Activated CD8-positive, alpha-beta memory T cell treated with anti-CD3 and anti-CD28 coated beads for 24 hours (primary cell): ENCODE measurements around the gene TMEM176B.

Source experiments
- DNase-seq: peaks from one replicate; pipeline ENCODE4 v3.0.0-alpha.2; 2020

Gene TMEM176B

DNA sequence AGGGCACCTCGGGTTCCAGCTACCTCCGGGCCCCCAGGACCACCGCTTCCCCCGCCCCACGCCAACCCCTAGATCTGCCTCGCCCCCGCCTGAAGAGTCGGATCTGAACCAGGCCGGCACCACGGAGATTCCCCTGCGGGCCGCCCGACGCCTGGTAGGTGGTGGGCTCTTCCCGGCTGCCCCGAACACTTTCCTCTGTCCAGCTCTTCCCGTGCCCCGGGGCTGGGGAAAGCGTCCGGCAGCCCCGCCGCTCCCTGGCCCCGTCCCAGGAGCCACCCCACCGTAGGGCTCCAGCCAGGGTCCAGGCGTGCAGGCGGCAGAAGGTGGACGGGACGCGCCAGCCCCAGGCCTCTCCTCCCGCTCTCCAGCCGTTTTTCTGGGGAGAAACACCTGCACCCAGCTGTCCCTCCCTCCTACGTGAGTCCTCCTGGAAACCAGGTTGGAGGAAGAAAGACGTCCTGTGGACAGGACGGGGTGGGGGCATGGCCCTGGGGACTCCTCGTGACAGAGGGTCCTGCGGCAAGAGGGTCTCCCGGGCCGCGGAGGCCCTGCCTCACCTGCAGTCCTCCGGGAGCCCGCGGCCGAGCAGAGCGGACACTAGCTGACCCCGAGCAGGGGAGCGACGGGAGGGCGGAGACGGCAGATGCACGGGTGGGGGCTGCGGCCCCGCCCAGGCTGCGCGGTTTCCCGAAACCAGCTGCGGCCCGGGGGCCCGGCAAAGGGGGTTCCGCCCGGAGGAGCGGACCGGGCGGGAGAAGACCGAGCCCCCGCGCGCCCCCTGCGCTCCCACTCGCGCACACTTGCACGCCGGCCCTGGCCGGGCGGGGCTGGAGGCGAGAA lies at the start of gene TMEM176B:
Gene TMEM176B, minus strand, starts transcription at position 624 of the 840 bp plus-strand sequence. CDS start 3,795 bp downstream, outside the sequence.
- no peak for DNase-seq

GRCh38 chr7:150849204-150849775 lies 49.1 kb upstream of the TMEM176B start:
- DNase-seq = no peak

DNA sequence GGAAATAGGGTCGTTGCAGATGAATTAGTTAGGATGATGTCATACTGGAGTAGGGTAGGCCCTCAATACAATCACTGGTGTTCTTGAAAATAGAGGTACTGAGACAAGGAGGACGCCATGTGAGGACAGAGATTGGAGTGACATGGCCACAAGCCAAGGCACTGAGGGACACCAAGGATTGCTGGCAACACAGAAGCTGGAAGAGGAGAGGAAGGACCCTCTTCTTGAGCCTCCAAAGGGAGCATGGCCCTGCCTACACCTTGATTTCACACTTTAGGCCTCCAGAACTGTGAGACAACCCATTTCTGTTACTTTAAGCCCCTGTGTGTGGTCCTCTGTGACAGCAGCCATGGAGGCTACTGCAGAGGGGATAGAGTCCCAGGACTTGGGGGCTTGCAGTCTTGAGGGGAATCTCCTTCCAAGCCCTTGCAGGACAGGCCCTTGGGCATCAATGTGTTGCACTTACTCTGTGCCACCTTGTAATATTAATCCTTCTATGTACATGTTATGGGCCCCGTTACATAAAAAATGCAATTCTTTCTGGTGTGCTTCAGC lies 48.5 kb upstream of the TMEM176B start:
- peak; percentile 13 for DNase-seq

GRCh38 chr7:150848111-150848510 lies 47.9 kb upstream of the TMEM176B start:
- DNase-seq = no peak

GRCh38 chr7:150847536-150847935 lies 47.4 kb upstream of the TMEM176B start:
- DNase-seq = no peak

- DNase-seq = no peak
These were observed 46.3 kb upstream of the TMEM176B start for GRCh38 chr7:150846291-150847115.

DNA sequence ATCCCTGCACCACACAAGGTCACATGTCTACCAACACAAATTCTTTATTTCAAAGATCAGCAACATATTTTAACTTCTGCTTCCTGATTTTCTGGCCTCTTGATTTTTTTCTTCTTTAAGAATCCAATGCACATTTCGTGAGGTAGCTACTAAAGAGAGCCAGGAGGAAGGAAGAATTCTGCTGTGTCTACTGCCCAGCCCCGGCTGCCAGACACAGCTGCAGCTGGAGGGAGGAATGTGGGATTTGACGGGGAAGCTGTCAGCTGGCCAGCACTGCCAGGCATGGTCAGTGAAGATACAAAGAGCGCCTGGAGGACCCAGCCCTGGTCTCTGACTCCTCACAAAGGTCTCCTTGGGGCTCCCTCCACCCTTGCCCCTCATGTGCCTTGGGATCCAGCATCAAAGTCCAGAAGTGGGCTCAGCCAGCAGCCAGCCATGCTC lies 45.3 kb upstream of the TMEM176B start:
- DNase-seq = no peak

DNA sequence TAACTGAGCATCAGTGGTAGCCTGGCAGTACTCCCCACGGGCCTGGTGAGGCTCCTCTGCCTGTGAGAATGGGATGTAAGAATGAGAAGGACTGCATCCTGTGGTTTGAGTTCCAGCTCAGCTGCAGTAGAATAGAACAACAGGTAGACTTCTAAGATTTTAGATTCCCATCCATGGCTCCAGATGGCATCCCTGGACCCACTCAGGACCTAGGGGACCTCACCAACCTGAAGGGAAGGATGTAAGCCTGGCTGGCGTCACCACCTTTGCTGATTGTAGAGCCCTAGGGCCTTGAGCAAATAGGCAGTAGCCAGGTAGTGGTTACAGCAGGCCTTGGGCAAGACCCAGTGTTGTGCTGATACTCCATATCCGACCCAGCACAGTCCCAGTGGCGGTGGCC lies 42.6 kb upstream of the TMEM176B start:
- peak; percentile 13 for DNase-seq

GRCh38 chr7:150842018-150842417 lies 41.9 kb upstream of the TMEM176B start:
- DNase-seq = peak; percentile 15

GRCh38 chr7:150838965-150839650 lies 38.9 kb upstream of the TMEM176B start:
- peak; percentile 40 for DNase-seq

DNA sequence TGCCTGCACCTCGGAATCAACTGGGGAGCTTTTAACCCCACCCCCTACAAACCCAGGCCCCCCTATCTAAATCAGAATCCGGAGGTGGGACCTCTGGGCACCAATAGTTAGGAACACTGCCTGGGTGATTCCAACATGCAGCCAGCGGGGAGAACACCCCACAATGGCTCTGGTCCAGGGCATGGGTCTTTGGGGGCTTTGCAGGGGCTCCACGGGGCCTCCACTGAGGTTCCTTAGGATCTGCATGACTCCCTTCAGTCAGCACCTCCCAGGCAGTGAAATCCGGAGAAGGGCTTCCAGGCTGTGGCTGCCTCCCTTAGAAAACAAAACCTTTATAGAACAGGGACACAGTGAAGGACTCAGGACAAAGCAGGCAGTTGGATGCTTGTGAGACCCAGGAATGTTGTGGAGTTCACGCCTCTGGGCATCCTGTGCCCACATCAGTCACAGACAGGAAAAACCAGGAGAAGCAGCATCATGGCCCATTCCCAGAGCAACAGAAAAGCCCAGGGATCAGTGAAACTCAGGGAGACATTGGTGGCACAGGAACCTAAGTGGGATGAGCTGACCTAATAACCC lies 35.6 kb upstream of the TMEM176B start:
- no peak for DNase-seq

DNA sequence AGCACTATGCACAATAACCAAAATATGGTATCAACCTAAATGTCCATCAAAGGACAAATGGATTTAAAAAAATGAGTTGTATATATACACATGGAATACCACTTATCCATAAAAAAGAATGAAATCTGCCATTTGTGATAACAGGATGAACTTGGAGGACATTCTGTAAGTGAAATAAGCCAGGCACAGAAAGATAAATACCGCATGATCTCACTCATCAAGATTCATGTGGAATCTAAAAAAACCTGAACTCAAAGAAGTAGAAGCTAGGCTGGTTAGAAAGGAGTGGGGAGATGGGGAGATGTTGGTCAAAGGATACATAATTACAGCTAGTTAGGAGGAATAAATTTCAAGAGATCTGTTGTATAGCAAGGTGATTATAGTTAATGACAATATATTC lies 34.9 kb upstream of the TMEM176B start:
- DNase-seq = no peak

DNA sequence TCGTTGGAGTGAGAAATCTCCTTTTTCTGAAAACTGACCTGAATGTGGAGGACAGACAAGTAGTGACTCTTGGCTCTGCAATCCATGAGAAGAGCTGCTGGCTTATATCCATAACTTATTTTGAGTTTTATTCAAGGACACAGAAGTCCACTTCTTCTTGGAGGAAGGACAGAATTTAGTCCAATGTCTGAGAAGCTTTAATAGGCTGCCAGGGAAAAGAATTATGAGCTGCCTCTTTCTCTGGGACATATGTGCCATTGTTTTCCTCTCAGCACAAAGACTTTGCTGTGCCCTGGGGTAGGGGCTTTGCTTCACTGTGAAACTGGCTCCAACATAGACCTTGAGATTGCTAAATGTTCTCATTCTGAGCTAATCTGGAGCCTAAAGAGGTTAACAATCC lies 31.7 kb upstream of the TMEM176B start:
- no peak for DNase-seq

DNA sequence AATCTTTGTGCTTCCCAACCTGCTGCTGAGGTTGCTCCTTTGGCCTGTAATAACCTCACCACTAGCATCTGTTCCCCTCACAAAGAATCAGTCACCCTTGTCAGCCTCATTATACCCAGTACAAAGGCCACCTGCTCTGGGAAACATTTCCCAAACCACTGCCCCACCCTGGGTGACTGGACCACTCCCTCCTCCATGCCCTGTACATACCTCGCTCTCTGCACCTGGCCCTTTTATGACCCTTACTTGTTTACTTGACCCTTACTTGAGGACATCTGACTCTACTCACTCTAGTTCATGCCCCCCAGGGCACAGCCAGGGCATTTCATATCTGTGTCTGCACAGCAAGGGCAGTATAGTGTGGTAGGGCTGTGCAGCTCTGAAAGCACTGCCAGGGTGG lies 30.8 kb upstream of the TMEM176B start:
- no peak for DNase-seq

DNA sequence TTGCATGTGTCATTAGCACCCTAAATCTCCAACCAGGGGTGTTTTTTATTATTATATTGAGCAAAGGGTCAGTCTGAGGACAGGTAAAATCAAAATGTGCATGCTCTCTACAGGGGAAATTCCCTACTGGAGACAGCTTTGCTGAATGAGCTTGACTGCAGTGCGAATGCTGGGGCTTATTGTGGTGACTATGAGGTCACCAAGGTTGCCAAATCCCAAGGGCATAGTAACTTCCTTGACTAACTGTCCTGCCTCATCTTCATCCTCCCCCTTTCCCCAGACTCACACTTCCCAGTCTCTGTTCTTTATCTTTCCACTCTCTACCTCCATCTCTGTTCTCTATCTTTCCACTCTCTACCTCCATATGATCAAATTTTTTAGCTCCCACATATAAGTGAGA lies 29.3 kb upstream of the TMEM176B start:
- no peak for DNase-seq

DNA sequence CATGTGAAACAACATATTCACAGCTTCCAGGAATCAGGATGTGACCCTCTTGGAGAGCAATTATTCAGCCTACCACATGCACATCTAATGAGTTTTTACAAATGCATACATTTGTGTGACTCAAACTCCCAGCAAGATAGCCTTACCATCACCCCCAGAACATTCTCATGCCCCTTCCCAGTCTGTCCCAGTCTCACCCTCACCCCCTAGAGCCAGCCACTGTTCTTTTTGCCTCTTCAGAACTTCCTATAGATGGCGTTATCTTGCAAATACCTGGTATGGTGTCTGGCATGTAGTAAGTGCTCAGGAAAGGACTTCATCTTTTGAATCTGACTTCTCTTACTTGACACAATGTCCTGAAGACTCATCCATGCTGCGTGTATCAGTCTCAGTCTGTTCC lies 28.2 kb upstream of the TMEM176B start:
- DNase-seq = no peak

- no peak for DNase-seq
These were observed 26.1 kb upstream of the TMEM176B start for GRCh38 chr7:150826061-150826849.

DNA sequence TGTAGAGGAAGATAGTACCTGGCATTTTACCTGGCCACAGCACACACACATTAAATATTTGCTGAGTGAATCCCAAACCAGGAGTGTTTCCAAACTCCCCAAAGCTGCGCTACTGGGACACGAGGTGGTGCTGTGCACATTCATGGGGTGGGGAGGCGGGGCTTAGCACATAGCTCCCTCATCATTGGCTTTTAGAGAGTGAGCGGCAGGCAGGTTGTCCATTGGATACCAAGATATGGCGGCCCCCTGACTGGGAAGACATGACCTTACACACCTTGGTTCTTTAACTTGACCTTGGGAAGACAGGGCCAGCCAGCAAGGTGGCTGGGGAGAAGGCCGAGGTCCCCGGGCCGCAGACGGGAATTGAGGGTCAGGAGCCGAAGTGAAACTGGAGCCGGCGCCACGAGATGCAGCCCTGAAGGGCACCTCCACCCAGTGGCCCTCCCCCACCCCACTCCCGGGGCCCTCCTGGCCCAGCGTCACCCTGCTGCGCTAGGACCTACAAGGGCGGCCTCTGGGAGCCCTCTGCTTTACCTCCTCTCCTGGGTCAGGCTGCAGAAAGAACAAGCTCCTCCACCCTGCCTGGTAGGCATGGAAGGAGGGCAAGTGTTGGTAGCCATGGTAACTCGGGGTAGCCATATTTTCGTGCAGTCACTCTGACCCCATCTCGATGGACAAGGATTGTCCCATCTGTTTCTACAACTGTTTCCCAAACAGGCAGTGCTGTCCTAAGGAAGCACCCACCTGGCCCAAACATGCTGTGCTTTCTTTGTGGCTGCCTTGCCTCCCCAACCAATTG lies 24.4 kb upstream of the TMEM176B start:
- no peak for DNase-seq

GRCh38 chr7:150823484-150824126 lies 23.4 kb upstream of the TMEM176B start:
- DNase-seq = no peak

- no peak for DNase-seq
These were observed 22.9 kb upstream of the TMEM176B start for GRCh38 chr7:150823043-150823442.
